HCT116 (cell line): ENCODE measurements around the gene TBL2.

Experiments
- CBX3 ChIP-seq: IDR thresholded peaks from 2 replicates; pipeline ENCODE4 v1.6.1; 2012; ENCODE audit warnings: low read depth
- ELF1 ChIP-seq: IDR thresholded peaks from 2 replicates; pipeline ENCODE4 v1.6.1; 2012; ENCODE audit warnings: low read depth, borderline replicate concordance
- EZH2 ChIP-seq: fragments of 200-600 bp; sonication (generic); IDR thresholded peaks from 2 replicates; pipeline ENCODE4 v1.6.1; 2017; ENCODE audit warnings: antibody characterized with exemption, mixed run types
- POLR2A ChIP-seq: IDR thresholded peaks from 2 replicates; pipeline ENCODE4 v1.7.0; 2011; ENCODE audit warnings: borderline replicate concordance; ENCODE audit not compliant: insufficient read depth, insufficient read length; ENCODE audit errors: extremely low read depth
- RAD21 ChIP-seq: IDR thresholded peaks from 2 replicates; pipeline ENCODE4 v1.6.1; 2012; ENCODE audit warnings: low read depth, mild to moderate bottlenecking
- SIN3A ChIP-seq: IDR thresholded peaks from 2 replicates; pipeline ENCODE4 v1.6.1; 2012; ENCODE audit warnings: low read depth
- SRF ChIP-seq: IDR thresholded peaks from 2 replicates; pipeline ENCODE4 v1.6.1; 2012; ENCODE audit warnings: low read depth
- TCF7L2 ChIP-seq: IDR thresholded peaks from 2 replicates; pipeline ENCODE4 v1.7.0; 2011; ENCODE audit warnings: borderline replicate concordance, inconsistent platforms; ENCODE audit not compliant: insufficient read depth, insufficient read length; ENCODE audit errors: extremely low read depth
- YY1 ChIP-seq: IDR thresholded peaks from 2 replicates; pipeline ENCODE4 v1.6.1; 2011; ENCODE audit warnings: low read length, low read depth, moderate library complexity, mild to moderate bottlenecking; ENCODE audit not compliant: insufficient replicate concordance; ENCODE audit errors: extremely low read depth
- ZFX ChIP-seq: fragments of 450-650 bp; IDR thresholded peaks from 2 replicates; pipeline ENCODE4 v1.6.1; 2017
- TF ChIP-seq, protein P1 (sequence below), 3 experiments: fragments of 200-600 bp in 1 of 3; sonication (generic) in 1 of 3; IDR thresholded peaks in 2 of 3; conservative IDR thresholded peaks in 1 of 3; 2 replicates each; pipeline ENCODE4 v1.5.1; 2012 to 2017; ENCODE audit warnings: low read depth in 2 of 3, low read length in 2 of 3, antibody characterized with exemption in 1 of 3, borderline replicate concordance in 1 of 3, control low read depth in 1 of 3, mild to moderate bottlenecking in 1 of 3, mixed read lengths in 1 of 3, mixed run types in 1 of 3, moderate library complexity in 1 of 3; ENCODE audit not compliant: insufficient read depth in 1 of 3
- TF ChIP-seq, protein P2 (sequence below): IDR thresholded peaks from 2 replicates; pipeline ENCODE4 v1.6.1; 2012; ENCODE audit warnings: low read depth
- TF ChIP-seq, protein P3 (sequence below): IDR thresholded peaks from 2 replicates; pipeline ENCODE4 v1.6.1; 2012
- TF ChIP-seq, protein P4 (sequence below): IDR thresholded peaks from 2 replicates; pipeline ENCODE4 v1.6.1; 2012

DNA sequence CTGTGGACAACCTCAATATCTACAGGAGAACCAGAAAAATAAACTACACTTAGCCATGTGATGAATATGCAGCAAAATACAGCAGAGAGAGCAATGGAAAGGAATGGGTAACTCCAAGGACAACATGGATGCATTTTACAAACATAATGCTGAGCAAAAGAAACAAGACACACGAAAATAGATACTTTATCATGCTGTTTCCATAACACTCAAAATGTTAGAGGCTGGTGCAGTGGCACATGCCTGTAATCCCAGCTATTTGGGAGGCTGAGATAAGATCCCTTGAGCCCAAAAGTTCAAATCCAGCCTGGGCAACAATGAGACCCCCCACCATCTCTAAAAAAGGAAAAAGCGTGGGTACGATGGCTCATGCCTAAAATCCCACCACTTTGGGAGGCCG lies 29.2 kb downstream of the TBL2 start:
- TF ChIP-seq YY1 (no peak), TCF7L2 (no peak), POLR2A (no peak), CBX3 (no peak), SIN3A (no peak), RAD21 (no peak), ZFX (no peak), EZH2 (no peak), SRF (no peak), ELF1 (no peak)
- TF ChIP-seq, protein P1, sequence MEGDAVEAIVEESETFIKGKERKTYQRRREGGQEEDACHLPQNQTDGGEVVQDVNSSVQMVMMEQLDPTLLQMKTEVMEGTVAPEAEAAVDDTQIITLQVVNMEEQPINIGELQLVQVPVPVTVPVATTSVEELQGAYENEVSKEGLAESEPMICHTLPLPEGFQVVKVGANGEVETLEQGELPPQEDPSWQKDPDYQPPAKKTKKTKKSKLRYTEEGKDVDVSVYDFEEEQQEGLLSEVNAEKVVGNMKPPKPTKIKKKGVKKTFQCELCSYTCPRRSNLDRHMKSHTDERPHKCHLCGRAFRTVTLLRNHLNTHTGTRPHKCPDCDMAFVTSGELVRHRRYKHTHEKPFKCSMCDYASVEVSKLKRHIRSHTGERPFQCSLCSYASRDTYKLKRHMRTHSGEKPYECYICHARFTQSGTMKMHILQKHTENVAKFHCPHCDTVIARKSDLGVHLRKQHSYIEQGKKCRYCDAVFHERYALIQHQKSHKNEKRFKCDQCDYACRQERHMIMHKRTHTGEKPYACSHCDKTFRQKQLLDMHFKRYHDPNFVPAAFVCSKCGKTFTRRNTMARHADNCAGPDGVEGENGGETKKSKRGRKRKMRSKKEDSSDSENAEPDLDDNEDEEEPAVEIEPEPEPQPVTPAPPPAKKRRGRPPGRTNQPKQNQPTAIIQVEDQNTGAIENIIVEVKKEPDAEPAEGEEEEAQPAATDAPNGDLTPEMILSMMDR (IDR thresholded peaks at IDR 0.05 in 2 of 3, conservative IDR thresholded peaks at IDR 0.05 in 1 of 3; ENCODE audit: borderline replicate concordance in 1 of 3, insufficient read depth in 1 of 3, low read depth in 2 of 3, low read length in 2 of 3), result no peak
- TF ChIP-seq, protein P2, sequence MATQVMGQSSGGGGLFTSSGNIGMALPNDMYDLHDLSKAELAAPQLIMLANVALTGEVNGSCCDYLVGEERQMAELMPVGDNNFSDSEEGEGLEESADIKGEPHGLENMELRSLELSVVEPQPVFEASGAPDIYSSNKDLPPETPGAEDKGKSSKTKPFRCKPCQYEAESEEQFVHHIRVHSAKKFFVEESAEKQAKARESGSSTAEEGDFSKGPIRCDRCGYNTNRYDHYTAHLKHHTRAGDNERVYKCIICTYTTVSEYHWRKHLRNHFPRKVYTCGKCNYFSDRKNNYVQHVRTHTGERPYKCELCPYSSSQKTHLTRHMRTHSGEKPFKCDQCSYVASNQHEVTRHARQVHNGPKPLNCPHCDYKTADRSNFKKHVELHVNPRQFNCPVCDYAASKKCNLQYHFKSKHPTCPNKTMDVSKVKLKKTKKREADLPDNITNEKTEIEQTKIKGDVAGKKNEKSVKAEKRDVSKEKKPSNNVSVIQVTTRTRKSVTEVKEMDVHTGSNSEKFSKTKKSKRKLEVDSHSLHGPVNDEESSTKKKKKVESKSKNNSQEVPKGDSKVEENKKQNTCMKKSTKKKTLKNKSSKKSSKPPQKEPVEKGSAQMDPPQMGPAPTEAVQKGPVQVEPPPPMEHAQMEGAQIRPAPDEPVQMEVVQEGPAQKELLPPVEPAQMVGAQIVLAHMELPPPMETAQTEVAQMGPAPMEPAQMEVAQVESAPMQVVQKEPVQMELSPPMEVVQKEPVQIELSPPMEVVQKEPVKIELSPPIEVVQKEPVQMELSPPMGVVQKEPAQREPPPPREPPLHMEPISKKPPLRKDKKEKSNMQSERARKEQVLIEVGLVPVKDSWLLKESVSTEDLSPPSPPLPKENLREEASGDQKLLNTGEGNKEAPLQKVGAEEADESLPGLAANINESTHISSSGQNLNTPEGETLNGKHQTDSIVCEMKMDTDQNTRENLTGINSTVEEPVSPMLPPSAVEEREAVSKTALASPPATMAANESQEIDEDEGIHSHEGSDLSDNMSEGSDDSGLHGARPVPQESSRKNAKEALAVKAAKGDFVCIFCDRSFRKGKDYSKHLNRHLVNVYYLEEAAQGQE, result no peak
- TF ChIP-seq, protein P3, sequence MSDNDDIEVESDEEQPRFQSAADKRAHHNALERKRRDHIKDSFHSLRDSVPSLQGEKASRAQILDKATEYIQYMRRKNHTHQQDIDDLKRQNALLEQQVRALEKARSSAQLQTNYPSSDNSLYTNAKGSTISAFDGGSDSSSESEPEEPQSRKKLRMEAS, result no peak
- TF ChIP-seq, protein P4, sequence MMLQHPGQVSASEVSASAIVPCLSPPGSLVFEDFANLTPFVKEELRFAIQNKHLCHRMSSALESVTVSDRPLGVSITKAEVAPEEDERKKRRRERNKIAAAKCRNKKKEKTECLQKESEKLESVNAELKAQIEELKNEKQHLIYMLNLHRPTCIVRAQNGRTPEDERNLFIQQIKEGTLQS, result no peak
